ENCODE results near the gene NKIRAS2. TPM values are rescaled to one million over a fixed set of nuclear protein-coding genes. Genes with fewer than 3 reads are reported as not detected.

NKIRAS2 gene
- polyA plus RNA-seq, 1 of the 3 experiments (the other 2 are of a cell fraction) = 91.8 TPM

DNA sequence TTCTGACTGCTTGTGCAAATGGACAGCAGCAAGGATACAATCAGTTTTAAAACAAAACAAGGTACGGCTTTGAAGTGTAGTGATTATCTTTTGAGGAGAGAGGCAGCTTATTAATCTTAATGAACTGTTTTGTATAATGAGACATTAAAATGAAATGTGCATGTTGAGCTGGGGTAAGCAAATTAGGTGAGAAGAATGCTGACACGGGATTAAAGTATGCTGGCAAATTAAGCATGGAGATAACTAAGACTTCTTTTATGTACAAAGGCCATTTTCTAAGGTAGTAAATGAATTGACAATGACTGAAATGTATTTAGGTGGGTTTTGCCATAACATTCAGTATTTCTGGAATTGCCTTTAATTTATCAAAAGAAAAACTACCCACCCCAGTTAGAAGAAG lies 21.4 kb upstream of the NKIRAS2 start:
- no peak overlapping the region for H3K4me2 ChIP-seq
- H3F3A ChIP-seq (replicated peaks; ENCODE audit: insufficient read depth) = peaks cover 4% of the 10 kb centered on the region
- no peak overlapping the region for H3K4me3 ChIP-seq (ENCODE audit: low read depth in 2 of 2, low read length in 1 of 2)
- no peak overlapping the region for H3K9ac ChIP-seq
- H3K9me2 ChIP-seq = no peaks in the 10 kb centered on the region
- TF ChIP-seq TAF1 (IDR thresholded peaks at IDR 0.05; ENCODE audit: borderline replicate concordance, low read depth, low read length) (no peak), EP300 (IDR thresholded peaks at IDR 0.05; ENCODE audit: borderline replicate concordance in 1 of 2, low read depth in 1 of 2, low read length in 1 of 2) (no peak), REST (IDR thresholded peaks at IDR 0.05; ENCODE audit: low read depth, low read length) (no peak), RXRA (IDR thresholded peaks at IDR 0.05; ENCODE audit: borderline replicate concordance, low read depth) (no peak), GATA2 (CRISPR knock-in tag; IDR thresholded peaks at IDR 0.05) (no peak), POLR2AphosphoS5 (IDR thresholded peaks at IDR 0.05; ENCODE audit: low read depth, low read length) (no peak), ELF1 (IDR thresholded peaks at IDR 0.05) (no peak), RAD21 (IDR thresholded peaks at IDR 0.05; ENCODE audit: low read length) (no peak), NFIC (IDR thresholded peaks at IDR 0.05; ENCODE audit: borderline replicate concordance) (no peak), JUND (IDR thresholded peaks at IDR 0.05) (no peak), MEF2A (IDR thresholded peaks at IDR 0.05; ENCODE audit: borderline replicate concordance, low read depth) (no peak), MXI1 (IDR thresholded peaks at IDR 0.05; ENCODE audit: low read depth, low read length) (no peak), TCF12 (IDR thresholded peaks at IDR 0.05) (no peak), NRF1 (IDR thresholded peaks at IDR 0.05; ENCODE audit: low read depth, low read length) (no peak), RCOR1 (IDR thresholded peaks at IDR 0.05; ENCODE audit: low read length) (no peak)
- TF ChIP-seq, protein P1, sequence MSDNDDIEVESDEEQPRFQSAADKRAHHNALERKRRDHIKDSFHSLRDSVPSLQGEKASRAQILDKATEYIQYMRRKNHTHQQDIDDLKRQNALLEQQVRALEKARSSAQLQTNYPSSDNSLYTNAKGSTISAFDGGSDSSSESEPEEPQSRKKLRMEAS (IDR thresholded peaks at IDR 0.05; ENCODE audit: low read depth) = no peak
- TF ChIP-seq, protein P2, sequence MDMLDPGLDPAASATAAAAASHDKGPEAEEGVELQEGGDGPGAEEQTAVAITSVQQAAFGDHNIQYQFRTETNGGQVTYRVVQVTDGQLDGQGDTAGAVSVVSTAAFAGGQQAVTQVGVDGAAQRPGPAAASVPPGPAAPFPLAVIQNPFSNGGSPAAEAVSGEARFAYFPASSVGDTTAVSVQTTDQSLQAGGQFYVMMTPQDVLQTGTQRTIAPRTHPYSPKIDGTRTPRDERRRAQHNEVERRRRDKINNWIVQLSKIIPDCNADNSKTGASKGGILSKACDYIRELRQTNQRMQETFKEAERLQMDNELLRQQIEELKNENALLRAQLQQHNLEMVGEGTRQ (IDR thresholded peaks at IDR 0.05; ENCODE audit: borderline replicate concordance, low read depth, low read length) = no peak
- TF ChIP-seq, protein P3, sequence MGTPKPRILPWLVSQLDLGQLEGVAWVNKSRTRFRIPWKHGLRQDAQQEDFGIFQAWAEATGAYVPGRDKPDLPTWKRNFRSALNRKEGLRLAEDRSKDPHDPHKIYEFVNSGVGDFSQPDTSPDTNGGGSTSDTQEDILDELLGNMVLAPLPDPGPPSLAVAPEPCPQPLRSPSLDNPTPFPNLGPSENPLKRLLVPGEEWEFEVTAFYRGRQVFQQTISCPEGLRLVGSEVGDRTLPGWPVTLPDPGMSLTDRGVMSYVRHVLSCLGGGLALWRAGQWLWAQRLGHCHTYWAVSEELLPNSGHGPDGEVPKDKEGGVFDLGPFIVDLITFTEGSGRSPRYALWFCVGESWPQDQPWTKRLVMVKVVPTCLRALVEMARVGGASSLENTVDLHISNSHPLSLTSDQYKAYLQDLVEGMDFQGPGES (IDR thresholded peaks at IDR 0.05; ENCODE audit: low read depth, low read length) = no peak
- H3K9me3 ChIP-seq = no peaks in the 10 kb centered on the region
- H3K4me1 ChIP-seq (ENCODE audit: control insufficient read depth in 1 of 2, insufficient read depth in 2 of 2, low read depth in 1 of 2, low read length in 1 of 2) = peaks cover 3 to 7% of the 10 kb centered on the region in 2 experiments; a peak in 2 of 4 replicates
- H3K27ac ChIP-seq (ENCODE audit: low read depth in 2 of 2, low read length in 1 of 2) = no peak overlapping the region
- H4K20me1 ChIP-seq (ENCODE audit: insufficient read depth) = peaks cover 18% of the 10 kb centered on the region
- no peak overlapping the region for H2AFZ ChIP-seq (ENCODE audit: low read depth)
- ChIA-PET POLR2A (no interaction called here), CTCF (interaction anchor here (1.2 to 1.6 kb wide), 2 partner anchors 19 to 36 kb away, joined by 3 read pairs; partner anchors contain the start of gene DNAJC7)
- peaks cover 61 to 73% of the 10 kb centered on the region in 2 experiments for H3K36me3 ChIP-seq (replicated peaks in 1 of 2; ENCODE audit: control insufficient read depth in 1 of 2, insufficient read depth in 2 of 2, low read length in 1 of 2)
- WGBS (ENCODE audit: low lambda C conversion rate) = 44% methylated on average over 2 of the region's 2 CpGs
- DNase-seq = no peak
- H3K79me2 ChIP-seq (ENCODE audit: insufficient read depth) = peaks cover 44% of the 10 kb centered on the region
- H3K27me3 ChIP-seq (ENCODE audit: insufficient read depth) = no peaks in the 10 kb centered on the region

All from SK-N-SH (cell line).